HTR-8/SVneo (cell line): ENCODE data around the gene LRP1-AS.

ENCODE experiments used
- DNase-seq: peaks from one replicate; pipeline ENCODE4 v3.0.0; 2011; ENCODE audit warnings: low spot score, mixed read lengths; ENCODE audit not compliant: insufficient read length
- FAIRE-seq: peaks from 2 replicates; lab custom pipeline; 2011; peaks lifted over from hg19 to GRCh38; lab: Jason Lieb, UNC

LRP1-AS gene

GRCh38 chr12:57146961-57147944 is at the start of gene LRP1-AS:
LRP1-AS (minus strand) TSS chr12:57147619.
- no peak for DNase-seq

GRCh38 chr12:57196956-57197355 is 49.5 kb upstream of the LRP1-AS start:
- no peak for DNase-seq
- no peak for FAIRE-seq

More at GRCh38 chr12:57146961-57147944, at the start of gene LRP1-AS:
- FAIRE-seq, result no peak

- FAIRE-seq (no peak), DNase-seq (no peak)
Observed at GRCh38 chr12:57196439-57196838, 49.0 kb upstream of the LRP1-AS start.

GRCh38 chr12:57195611-57196371 is 48.4 kb upstream of the LRP1-AS start:
- DNase-seq (no peak), FAIRE-seq (no peak)

GRCh38 chr12:57195186-57195585 is 47.8 kb upstream of the LRP1-AS start:
- no peak for FAIRE-seq
- no peak for DNase-seq

GRCh38 chr12:57194253-57194652 is 46.8 kb upstream of the LRP1-AS start:
- DNase-seq (no peak), FAIRE-seq (no peak)

GRCh38 chr12:57193706-57194245 is 46.4 kb upstream of the LRP1-AS start:
- FAIRE-seq, result no peak
- DNase-seq, result no peak

- no peak for FAIRE-seq
- DNase-seq, result no peak
Observed at GRCh38 chr12:57192920-57193319, 45.5 kb upstream of the LRP1-AS start.

GRCh38 chr12:57191410-57191809 is 44.0 kb upstream of the LRP1-AS start:
- FAIRE-seq (no peak), DNase-seq (no peak)

GRCh38 chr12:57190821-57191220 is 43.4 kb upstream of the LRP1-AS start:
- FAIRE-seq (no peak), DNase-seq (no peak)

- FAIRE-seq, result no peak
Observed at GRCh38 chr12:57190037-57190436, 42.6 kb upstream of the LRP1-AS start.

GRCh38 chr12:57188090-57188425 is 40.6 kb upstream of the LRP1-AS start:
- DNase-seq, result no peak
- no peak for FAIRE-seq

More at GRCh38 chr12:57190037-57190436, 42.6 kb upstream of the LRP1-AS start:
- no peak for DNase-seq

GRCh38 chr12:57187222-57188089 is 40.0 kb upstream of the LRP1-AS start:
- DNase-seq, result no peak
- peak; percentile 4 for FAIRE-seq

GRCh38 chr12:57185906-57186508 is 38.6 kb upstream of the LRP1-AS start:
- FAIRE-seq (no peak), DNase-seq (no peak)

GRCh38 chr12:57185403-57185802 is 38.0 kb upstream of the LRP1-AS start:
- DNase-seq (no peak), FAIRE-seq (no peak)

- FAIRE-seq, result no peak
- DNase-seq, result no peak
Observed at GRCh38 chr12:57183939-57184725, 36.7 kb upstream of the LRP1-AS start.

- DNase-seq (peak; percentile 95), FAIRE-seq (peak; percentile 71)
Observed at GRCh38 chr12:57182918-57183575, 35.6 kb upstream of the LRP1-AS start.

GRCh38 chr12:57181561-57182155 is 34.2 kb upstream of the LRP1-AS start:
- DNase-seq, result no peak

More at GRCh38 chr12:57181561-57182155, 34.2 kb upstream of the LRP1-AS start:
- FAIRE-seq, result no peak
